HuH-7 (cell line): ENCODE data around the gene VEPH1.
"Not testable (repeated sequence)": the region's sequence is repeated elsewhere in the genome, so short reads cannot be mapped to it uniquely, and the experiment has no call there.

Experiments used
- DNase-seq: peaks from one replicate; pipeline ENCODE4 v3.0.0; 2011; ENCODE audit warnings: low spot score

Gene VEPH1

GRCh38 chr3:157348304-157349075, 154.7 kb downstream of the VEPH1 start:
- DNase-seq: not testable (repeated sequence)

DNA sequence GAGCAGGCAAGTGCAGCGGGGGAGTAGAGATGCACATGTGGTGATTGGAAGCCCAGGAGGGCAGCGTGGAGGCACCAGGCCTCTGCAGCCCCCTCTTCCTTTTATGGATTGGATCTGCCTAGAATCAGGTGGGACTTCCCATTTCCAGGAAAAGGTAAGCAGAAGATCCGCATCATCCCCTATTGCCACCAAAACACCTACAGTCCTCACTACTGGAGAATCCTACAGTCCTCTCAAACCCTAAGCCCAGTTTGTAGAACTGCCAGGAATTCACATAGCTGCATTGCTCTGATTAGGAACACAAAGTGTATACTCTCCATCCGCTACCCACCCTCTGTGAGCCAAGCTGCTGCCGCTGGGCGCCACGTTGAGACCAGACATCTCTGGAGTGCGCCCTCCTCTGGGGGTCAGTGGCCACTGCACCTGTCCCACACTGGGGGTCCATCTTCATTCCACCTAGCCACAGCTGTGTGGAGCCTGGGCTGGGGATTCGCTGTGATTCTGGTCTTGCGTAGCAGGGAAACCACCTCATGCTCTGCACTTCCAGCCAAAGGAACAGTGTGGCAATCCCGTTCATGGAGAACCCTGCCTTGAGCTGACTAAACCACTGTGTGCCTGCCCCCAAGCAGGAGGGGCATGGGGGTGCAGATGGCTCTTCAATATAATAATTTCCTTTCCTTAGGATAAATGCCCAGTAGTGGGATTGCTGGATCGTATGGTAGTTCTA, 155.5 kb downstream of the VEPH1 start:
- DNase-seq: no peak

- peak; percentile 2 for DNase-seq
These were observed 166.8 kb downstream of the VEPH1 start for GRCh38 chr3:157336252-157337009.

GRCh38 chr3:157335233-157336076, 167.8 kb downstream of the VEPH1 start:
- DNase-seq: peak; percentile 26

DNA sequence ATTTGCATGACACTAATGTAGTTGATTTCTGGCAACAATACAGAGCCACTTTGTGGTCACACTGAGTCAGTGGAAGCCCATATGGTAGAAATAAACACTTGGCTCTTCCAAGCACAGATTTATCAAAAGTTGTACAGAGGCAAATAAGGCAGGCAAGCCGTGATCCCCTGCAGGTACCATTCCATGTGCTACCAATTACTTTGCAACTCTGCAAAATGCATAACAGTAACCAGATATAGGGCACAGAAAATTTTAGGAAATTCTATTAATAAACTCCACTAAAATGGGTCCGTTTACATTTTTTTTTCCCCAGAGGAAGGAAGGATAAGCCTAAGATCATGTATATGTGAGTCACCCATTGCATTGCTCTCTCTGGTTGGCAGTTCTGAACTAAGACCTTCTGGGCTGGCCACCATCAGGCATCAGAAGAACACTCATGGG, 169.6 kb downstream of the VEPH1 start:
- no peak for DNase-seq

GRCh38 chr3:157330206-157330605, 173.0 kb downstream of the VEPH1 start:
- no peak for DNase-seq

DNA sequence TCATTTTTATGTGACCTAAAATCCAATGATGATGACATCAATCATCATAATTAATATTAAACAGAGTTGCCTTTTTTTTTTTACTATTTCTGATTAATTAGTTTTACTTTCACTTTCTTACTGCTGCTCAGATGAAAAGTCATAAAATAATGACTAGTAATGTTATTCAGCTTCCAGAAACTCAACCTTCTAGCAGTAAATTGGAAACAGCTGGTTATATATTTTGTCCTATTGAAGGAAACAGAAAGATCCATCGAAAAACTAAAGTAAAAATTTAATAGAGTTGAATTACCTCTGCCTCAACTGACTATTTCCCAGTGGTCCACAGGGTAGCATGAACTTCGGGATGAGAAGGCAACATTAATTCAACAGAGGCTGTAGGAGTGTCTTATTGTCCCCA, 173.7 kb downstream of the VEPH1 start:
- DNase-seq: no peak

GRCh38 chr3:157327837-157328236, 175.4 kb downstream of the VEPH1 start:
- DNase-seq: no peak

GRCh38 chr3:157327018-157327417, 176.2 kb downstream of the VEPH1 start:
- no peak for DNase-seq

GRCh38 chr3:157324869-157325268, 178.3 kb downstream of the VEPH1 start:
- not testable (repeated sequence) for DNase-seq

DNA sequence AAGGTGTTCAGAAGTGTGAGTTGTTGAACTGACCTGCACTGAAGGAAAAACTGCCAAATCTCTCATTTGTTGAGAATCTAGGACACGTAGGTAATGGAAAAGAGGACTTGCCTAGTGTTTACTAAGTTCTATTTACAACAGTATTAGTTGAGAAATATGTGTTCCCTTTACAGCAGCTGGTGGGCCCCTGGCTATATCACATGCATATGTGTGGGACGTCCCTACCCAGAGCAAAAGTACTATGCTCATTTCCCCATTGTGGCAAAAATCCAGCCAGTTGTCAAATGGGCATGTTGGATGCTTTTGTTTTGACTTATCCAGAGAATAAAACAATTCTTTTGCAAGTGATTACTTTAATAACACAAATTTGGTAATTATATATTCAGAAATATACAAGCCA, 179.9 kb downstream of the VEPH1 start:
- no peak for DNase-seq

DNA sequence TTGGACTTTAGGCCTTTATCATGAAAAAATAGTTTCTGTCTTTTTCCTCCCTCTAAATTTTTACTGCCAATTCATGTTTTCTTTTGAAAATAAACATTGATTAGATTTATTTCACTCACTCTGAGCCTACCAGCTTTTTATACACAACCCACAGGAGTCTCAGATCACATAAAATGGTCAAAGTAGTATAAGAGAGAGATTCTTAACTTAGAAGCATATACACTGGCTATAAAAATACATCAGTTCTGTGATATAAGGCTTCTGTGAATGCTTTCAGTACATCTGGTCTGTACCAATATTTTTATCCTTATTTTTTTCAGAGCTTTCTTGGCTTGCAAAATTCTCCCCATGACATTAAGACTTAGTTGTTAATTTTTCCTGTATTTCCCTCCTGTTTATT, 183.5 kb downstream of the VEPH1 start:
- DNase-seq: no peak

DNA sequence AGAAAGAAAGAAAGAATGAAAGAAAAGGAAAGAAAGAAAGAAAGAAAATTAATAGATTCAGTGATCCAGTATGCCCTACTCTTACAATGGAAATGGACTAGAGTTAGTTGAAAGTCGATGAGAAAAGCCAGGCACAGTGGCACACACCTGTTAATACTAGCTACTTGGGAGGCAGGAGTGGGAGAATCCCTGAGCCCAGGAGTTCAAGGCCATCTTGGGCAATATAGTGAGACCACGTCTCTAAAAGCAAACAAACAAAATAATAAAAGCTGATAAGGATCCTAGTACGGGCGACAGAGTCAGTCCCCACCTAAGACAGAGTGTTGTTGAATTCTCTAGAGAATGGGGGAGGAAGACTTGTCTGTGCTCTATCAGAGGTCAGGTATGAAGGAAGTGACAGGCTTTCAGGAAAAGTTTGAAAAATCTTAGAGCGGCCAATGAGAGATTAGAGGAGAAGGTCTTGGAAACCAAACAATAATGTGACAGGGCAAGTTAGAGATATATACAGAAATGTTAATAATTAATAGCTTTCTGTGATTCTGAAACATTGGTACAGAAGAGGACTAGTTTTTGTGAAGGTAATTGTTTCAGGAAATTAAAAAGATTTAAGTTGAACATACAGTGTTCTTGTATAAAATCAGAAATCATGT, 184.5 kb downstream of the VEPH1 start:
- peak; percentile 19 for DNase-seq

- no peak for DNase-seq
These were observed 185.3 kb downstream of the VEPH1 start for GRCh38 chr3:157317895-157318294.

DNA sequence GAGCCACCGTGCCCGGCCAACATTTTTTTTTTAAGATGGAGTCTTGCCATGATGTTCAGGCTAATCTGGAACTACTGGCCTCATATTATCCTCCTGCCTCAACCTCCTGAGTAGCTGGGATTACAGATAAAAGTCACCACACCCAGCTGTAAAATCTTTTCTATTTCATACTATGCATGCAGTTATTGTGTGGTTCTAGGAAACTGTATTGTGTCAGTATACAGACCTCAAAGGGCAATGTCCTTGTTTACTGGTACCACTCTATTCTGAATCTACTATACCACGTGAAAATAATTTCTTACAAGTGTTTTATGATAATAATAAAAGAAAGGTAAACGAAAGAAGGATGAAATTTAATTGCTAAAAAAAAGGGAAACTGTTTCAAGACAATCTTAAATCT, 190.0 kb downstream of the VEPH1 start:
- no peak for DNase-seq

GRCh38 chr3:157312376-157312745, 190.9 kb downstream of the VEPH1 start:
- DNase-seq: no peak

DNA sequence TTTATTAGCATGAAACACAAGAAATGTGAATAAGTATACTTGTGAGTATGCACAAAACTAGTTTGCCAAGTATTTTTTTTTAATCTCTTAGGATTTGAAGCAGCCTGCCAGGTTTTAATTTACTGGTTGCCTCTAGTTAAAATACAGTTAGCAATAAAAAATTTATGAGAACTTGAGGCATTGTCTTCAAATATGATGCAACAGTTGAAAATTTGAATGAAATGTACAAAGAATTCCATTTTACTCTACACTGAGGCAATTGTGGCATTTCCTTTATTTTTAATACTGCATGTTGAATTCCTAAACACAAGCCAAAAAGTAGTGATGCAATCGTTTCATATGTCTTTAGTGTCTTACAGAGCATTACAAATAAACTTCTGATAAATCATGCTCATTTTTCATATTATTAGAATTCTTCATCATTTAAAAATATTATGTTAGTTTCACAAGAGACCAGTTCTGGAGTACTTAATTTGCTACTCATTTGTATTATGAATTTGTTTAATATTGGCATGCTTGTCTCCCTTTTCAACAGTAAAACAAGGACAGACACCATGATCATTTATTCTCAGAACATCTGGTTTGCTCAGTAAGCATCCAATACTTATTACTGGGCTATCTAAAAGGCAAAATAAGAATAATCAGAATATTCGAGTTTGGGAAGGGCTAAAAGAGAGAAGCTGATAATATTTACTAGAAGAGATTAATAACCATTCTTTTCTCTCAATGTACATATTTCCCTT, 191.4 kb downstream of the VEPH1 start:
- no peak for DNase-seq

GRCh38 chr3:157310329-157311052, 192.7 kb downstream of the VEPH1 start:
- no peak for DNase-seq

DNA sequence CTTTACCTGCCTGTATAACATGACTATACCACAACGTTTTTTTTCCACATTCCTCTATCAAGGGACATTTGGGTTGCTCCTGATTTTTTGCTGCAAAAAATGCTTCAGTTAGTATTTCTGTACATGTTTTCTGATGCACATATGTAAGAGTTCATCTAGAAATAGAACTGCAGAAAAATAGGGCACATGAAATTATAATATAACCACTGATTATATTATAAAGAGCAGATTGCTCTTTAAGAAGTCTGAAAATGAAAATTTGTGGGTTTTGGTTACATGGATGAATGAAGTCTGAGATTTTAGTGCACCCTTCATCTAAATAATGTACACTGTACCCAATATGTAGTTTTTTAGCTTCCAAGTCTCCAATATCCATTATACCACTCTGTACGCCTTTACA, 196.7 kb downstream of the VEPH1 start:
- DNase-seq: no peak

DNA sequence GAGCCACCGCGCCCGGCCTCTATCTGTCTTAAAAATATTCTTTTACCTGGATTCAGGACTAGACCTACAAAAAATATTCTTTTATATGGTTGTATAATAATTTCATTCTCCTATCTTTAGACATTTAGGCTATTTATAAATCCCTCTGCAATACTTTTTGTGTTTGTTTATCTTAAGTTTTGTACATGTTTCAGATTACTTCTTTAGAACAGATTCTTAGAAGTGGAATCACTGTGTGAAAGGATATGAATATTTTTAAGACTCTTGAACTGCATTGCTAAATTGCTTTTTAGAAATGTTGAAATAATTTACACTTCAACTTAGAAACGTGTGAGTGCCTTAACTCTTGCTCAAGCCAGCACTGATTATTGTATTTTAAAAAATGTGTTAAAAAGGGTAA, 197.8 kb downstream of the VEPH1 start:
- DNase-seq: no peak
